SK-N-SH treated with all-trans-retinoic acid at 6 μM for 48 hours (cell line): ENCODE results near the gene MYO5B.

ENCODE experiments used
- ARNTL ChIP-seq: fragments of 450-650 bp; formaldehyde crosslinking; IDR thresholded peaks from 2 replicates; pipeline ENCODE4 v1.5.0; 2020; ENCODE audit warnings: low read depth, mild to moderate bottlenecking, moderate library complexity, borderline replicate concordance
- BACH2 ChIP-seq: fragments of 250-450 bp; sonication (Bioruptor Pico); IDR thresholded peaks from 2 replicates; pipeline ENCODE4 v1.9.0; 2021; ENCODE audit warnings: mild to moderate bottlenecking, borderline replicate concordance
- CSDC2 ChIP-seq: fragments of 250-450 bp; sonication (Bioruptor Pico); IDR thresholded peaks from 2 replicates; pipeline ENCODE4 v1.5.0; 2020; ENCODE audit warnings: mild to moderate bottlenecking, moderate library complexity
- POU6F1 ChIP-seq: fragments of 250-450 bp; sonication (Bioruptor Pico); IDR thresholded peaks from 2 replicates; pipeline ENCODE4 v1.8.0; 2021; ENCODE audit warnings: low read depth, mild to moderate bottlenecking, moderate library complexity, borderline replicate concordance
- SNAI2 ChIP-seq: fragments of 250-450 bp; sonication (Bioruptor Pico); IDR thresholded peaks from 2 replicates; pipeline ENCODE4 v1.5.0; 2020; ENCODE audit warnings: mild to moderate bottlenecking, moderate library complexity
- ZFP30 ChIP-seq: fragments of 450-650 bp; formaldehyde crosslinking; IDR thresholded peaks from 2 replicates; pipeline ENCODE4 v1.5.0; 2022; ENCODE audit warnings: mild to moderate bottlenecking, moderate library complexity

GRCh38 chr18:49935215-49935614 lies 259.7 kb downstream of the MYO5B start:
- TF ChIP-seq CSDC2 (CRISPR knock-in tag): no peak
- TF ChIP-seq ARNTL (CRISPR knock-in tag): no peak
- TF ChIP-seq ZFP30: no peak
- TF ChIP-seq POU6F1 (CRISPR knock-in tag): no peak
- no peak for TF ChIP-seq BACH2
- TF ChIP-seq SNAI2 (CRISPR knock-in tag): no peak
